H9 (cell line): ENCODE measurements around the gene CACNB4. TPM values are rescaled to one million over a fixed set of nuclear protein-coding genes. Genes with fewer than 3 reads are reported as not detected.

Experiments
- DNase-seq: peaks from one replicate; pipeline ENCODE4 v3.0.0-alpha.2; 2017
- H2AFZ ChIP-seq: one replicate; pipeline ENCODE4 v1.6.1; 2013; ENCODE audit warnings: mild to moderate bottlenecking, low read length, control low read depth, moderate library complexity
- H2AK5ac ChIP-seq: 2 replicates; pipeline ENCODE4 v1.6.1; 2013; ENCODE audit warnings: low read length, control low read depth, mixed read lengths; ENCODE audit not compliant: insufficient read length
- H2BK120ac ChIP-seq: one replicate; pipeline ENCODE4 v1.6.1; 2013; ENCODE audit warnings: low read depth, mild to moderate bottlenecking, low read length, control low read depth, inconsistent platforms; ENCODE audit not compliant: poor library complexity, severe bottlenecking
- H2BK12ac ChIP-seq: 2 replicates; pipeline ENCODE4 v1.6.1; 2013; ENCODE audit warnings: low read length, control low read depth, mixed read lengths, low read depth; ENCODE audit not compliant: insufficient read length
- H2BK15ac ChIP-seq: 2 replicates; pipeline ENCODE4 v1.6.1; 2013; ENCODE audit warnings: low read depth, low read length, control low read depth
- H2BK20ac ChIP-seq: one replicate; pipeline ENCODE4 v1.6.1; 2013; ENCODE audit warnings: low read depth, mild to moderate bottlenecking, low read length, control low read depth, inconsistent platforms; ENCODE audit not compliant: poor library complexity, severe bottlenecking
- H2BK5ac ChIP-seq: 2 replicates; pipeline ENCODE4 v1.6.1; 2013; ENCODE audit warnings: low read length, control low read depth, mixed read lengths; ENCODE audit not compliant: insufficient read length
- H3K14ac ChIP-seq: 2 replicates; pipeline ENCODE4 v1.6.1; 2013; ENCODE audit warnings: low read length, control low read depth; ENCODE audit not compliant: insufficient read depth
- H3K18ac ChIP-seq: 2 replicates; pipeline ENCODE4 v1.6.1; 2013; ENCODE audit warnings: low read depth, mild to moderate bottlenecking, mixed read lengths, low read length, control low read depth; ENCODE audit not compliant: insufficient read length
- H3K23ac ChIP-seq: 2 replicates; pipeline ENCODE4 v1.6.1; 2013; ENCODE audit warnings: low read length, control low read depth, mixed read lengths, low read depth; ENCODE audit not compliant: insufficient read length
- H3K23me2 ChIP-seq: 2 replicates; pipeline ENCODE4 v1.6.1; 2013; ENCODE audit warnings: low read depth, mild to moderate bottlenecking, mixed read lengths, low read length, control low read depth; ENCODE audit not compliant: insufficient read length, poor library complexity, severe bottlenecking
- H3K27ac ChIP-seq: 2 replicates; pipeline ENCODE4 v1.5.1; 2013; ENCODE audit warnings: low read length, control low read depth, mixed read lengths, low read depth; ENCODE audit not compliant: insufficient read length
- H3K27me3 ChIP-seq: 2 replicates; pipeline ENCODE4 v1.6.1; 2013; ENCODE audit warnings: low read length, control low read depth, inconsistent platforms; ENCODE audit not compliant: insufficient read depth
- H3K4ac ChIP-seq: 2 replicates; pipeline ENCODE4 v1.6.1; 2013; ENCODE audit warnings: low read depth, mild to moderate bottlenecking, control low read depth, inconsistent platforms, low read length, moderate library complexity
- H3K4me1 ChIP-seq: 2 replicates; pipeline ENCODE4 v1.6.1; 2013; ENCODE audit warnings: low read length, control low read depth, inconsistent platforms; ENCODE audit not compliant: insufficient read depth
- H3K4me2 ChIP-seq: 2 replicates; pipeline ENCODE4 v1.6.1; 2013; ENCODE audit warnings: low read length, control low read depth, mixed read lengths; ENCODE audit not compliant: insufficient read length, insufficient read depth
- H3K56ac ChIP-seq: 2 replicates; pipeline ENCODE4 v1.6.1; 2013; ENCODE audit warnings: low read depth, mild to moderate bottlenecking, mixed read lengths, low read length, control low read depth; ENCODE audit not compliant: insufficient read length
- H3K79me1 ChIP-seq: 2 replicates; pipeline ENCODE4 v1.6.1; 2013; ENCODE audit warnings: low read depth, mild to moderate bottlenecking, moderate library complexity, low read length, control low read depth, inconsistent platforms; ENCODE audit not compliant: insufficient read depth, poor library complexity, severe bottlenecking
- H3K79me2 ChIP-seq: 2 replicates; pipeline ENCODE4 v1.6.1; 2013; ENCODE audit warnings: low read length, control low read depth, inconsistent platforms; ENCODE audit not compliant: insufficient read depth
- H3K9ac ChIP-seq: 2 replicates; pipeline ENCODE4 v1.6.1; 2013; ENCODE audit warnings: low read length, control low read depth, mixed read lengths; ENCODE audit not compliant: insufficient read length; ENCODE audit errors: extremely low read depth
- H3K9me3 ChIP-seq: one replicate; pipeline ENCODE4 v1.6.1; 2013; ENCODE audit warnings: low read depth, low read length, inconsistent platforms; ENCODE audit not compliant: control insufficient read depth
- H3T11ph ChIP-seq: one replicate; pipeline ENCODE4 v1.6.1; 2013; ENCODE audit warnings: mild to moderate bottlenecking, low read length, control low read depth, inconsistent platforms
- H4K20me1 ChIP-seq: one replicate; pipeline ENCODE4 v1.6.1; 2013; ENCODE audit not compliant: control insufficient read depth, insufficient read length, insufficient read depth
- H4K5ac ChIP-seq: 2 replicates; pipeline ENCODE4 v1.6.1; 2013; ENCODE audit warnings: low read depth, mild to moderate bottlenecking, mixed read lengths, low read length, control low read depth; ENCODE audit not compliant: insufficient read length
- H4K8ac ChIP-seq: replicated peaks from 2 replicates; pipeline ENCODE4 v1.6.1; 2013; ENCODE audit warnings: low read length, control low read depth, mixed read lengths, low read depth; ENCODE audit not compliant: insufficient read length
- H4K91ac ChIP-seq: 2 replicates; pipeline ENCODE4 v1.6.1; 2013; ENCODE audit warnings: low read depth, mild to moderate bottlenecking, moderate library complexity, mixed read lengths, low read length, control low read depth; ENCODE audit not compliant: insufficient read length
- H3K27ac Mint-ChIP-seq, 3 experiments: 2 replicates in 2 of 3; 3 replicates in 1 of 3; pipeline ENCODE4 v1.8.0; 2020 to 2021; ENCODE audit warnings: mixed read lengths in 3 of 3, mild to moderate bottlenecking in 1 of 3, moderate library complexity in 1 of 3
- H3K27me3 Mint-ChIP-seq: 2 replicates; pipeline ENCODE4 v1.8.0; 2021; ENCODE audit warnings: low read depth, mild to moderate bottlenecking, moderate library complexity, mixed read lengths
- H3K36me3 Mint-ChIP-seq, 3 experiments: 2 replicates in 2 of 3; 3 replicates in 1 of 3; pipeline ENCODE4 v1.8.0; 2020 to 2021; ENCODE audit warnings: low read depth in 3 of 3, mixed read lengths in 3 of 3; ENCODE audit not compliant: insufficient read depth in 1 of 3
- H3K4me1 Mint-ChIP-seq, 2 experiments: 2 replicates each; pipeline ENCODE4 v1.8.0; 2020; ENCODE audit warnings: mixed read lengths in 2 of 2
- H3K4me3 Mint-ChIP-seq, 2 experiments: 2 replicates in 1 of 2; 3 replicates in 1 of 2; pipeline ENCODE4 v1.8.0; 2020 to 2021; ENCODE audit warnings: mild to moderate bottlenecking in 2 of 2, mixed read lengths in 2 of 2, moderate library complexity in 1 of 2
- H3K9me3 Mint-ChIP-seq, 2 experiments: 2 replicates in 1 of 2; 3 replicates in 1 of 2; pipeline ENCODE4 v1.8.0; 2020; ENCODE audit warnings: mild to moderate bottlenecking in 2 of 2, mixed read lengths in 2 of 2, moderate library complexity in 1 of 2
- CTCF ChIP-seq: fragments of 200-600 bp; sonication (generic); conservative IDR thresholded peaks from 3 replicates; pipeline ENCODE4 v1.8.0; 2021; ENCODE audit warnings: antibody characterized with exemption, mild to moderate bottlenecking
- WGBS: extraction: QIAGEN DNeasy Blood & Tissue Kit; methylation state at CpG from one replicate; pipeline ENCODE4 v1.1.7; 2013; ENCODE audit warnings: missing lambda C conversion rate, low lambda C conversion rate, mixed read lengths; ENCODE audit not compliant: insufficient read length; ENCODE audit errors: extremely low coverage; 5-methylcytosine and 5-hydroxymethylcytosine counted together
- total RNA-seq: library from RNA; stranded (reverse); gene quantifications from 2 replicates; pipeline ENCODE4 v1.2.1, GENCODE V29; 2021

Gene CACNB4
- total RNA-seq, 1 experiment from 2014 or later = 1.4 TPM

DNA sequence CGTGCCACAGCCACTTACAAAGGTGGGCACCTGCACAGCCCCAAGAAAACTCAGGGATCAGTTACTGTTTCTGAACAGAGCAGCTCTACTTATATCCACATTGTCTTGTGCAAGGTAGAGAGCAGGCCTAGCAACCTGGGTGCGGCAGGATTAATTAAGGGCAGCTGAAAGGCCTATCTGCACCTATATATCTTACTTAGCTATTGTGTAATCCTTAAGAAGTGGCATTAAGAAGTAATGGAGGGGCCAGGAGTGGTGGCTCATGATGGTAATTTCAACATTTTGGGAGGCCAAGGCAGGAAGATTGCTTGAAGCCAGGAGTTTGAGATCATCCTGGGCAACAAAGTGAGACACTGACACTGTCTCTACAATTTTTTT is 257.8 kb downstream of the CACNB4 start:
- TF ChIP-seq CTCF = no peak
- no peaks in the 10 kb centered on the region for H3K27me3 Mint-ChIP-seq

More for the DNA sequence above, 257.8 kb downstream of the CACNB4 start:
- Histone ChIP-seq H4K8ac (no peak overlapping the region), H4K91ac (no peak overlapping the region), H3K27ac (no peak overlapping the region), H2BK12ac (no peak overlapping the region), H3K4ac (no peak overlapping the region), H3K4me1 (no peaks in the 10 kb centered on the region), H2BK15ac (no peak overlapping the region), H3K4me2 (no peak overlapping the region), H2BK120ac (no peak overlapping the region), H2AFZ (no peak overlapping the region), H4K20me1 (no peaks in the 10 kb centered on the region), H2AK5ac (no peak overlapping the region), H3K27me3 (no peaks in the 10 kb centered on the region), H3K23ac (no peak overlapping the region), H3K56ac (no peak overlapping the region), H4K5ac (no peak overlapping the region), H3K23me2 (no peaks in the 10 kb centered on the region), H2BK20ac (no peak overlapping the region), H3K9me3 (no peaks in the 10 kb centered on the region), H3T11ph (no peak overlapping the region), H3K79me1 (no peaks in the 10 kb centered on the region), H2BK5ac (no peak overlapping the region), H3K18ac (no peak overlapping the region), H3K9ac (no peak overlapping the region), H3K14ac (no peak overlapping the region), H3K79me2 (no peaks in the 10 kb centered on the region)
- Mint-ChIP-seq H3K36me3 (no peaks in the 10 kb centered on the region), H3K4me1 (no peaks in the 10 kb centered on the region), H3K27ac (no peak overlapping the region; a peak in 1 of 7 replicates), H3K9me3 (no peaks in the 10 kb centered on the region), H3K4me3 (no peak overlapping the region)
- DNase-seq = no peak
- WGBS = no CpG with 5 or more reads among the region's 2 CpGs
